Heart left ventricle (tissue), 16 donors: ENCODE measurements around the gene ATP6V1G2. TPM values are rescaled to one million over a fixed set of nuclear protein-coding genes. Genes with fewer than 3 reads are reported as not detected.
A peak's percentile ranks its signal among the peaks of the same experiment; 100 is the strongest.

ENCODE experiments used
- ATAC-seq, 4 donors: fragments of 200-7000 bp; cut with Tn5 transposase; one replicate each; pipeline ENCODE4 v1.9.1; 2020 to 2022; ENCODE audit warnings: moderate library complexity in 4 of 4, mild to moderate bottlenecking in 3 of 4, moderate number of reproducible peaks in 1 of 4
- DNase-seq, 5 donors: peaks; one replicate each; pipeline ENCODE4 v3.0.0-alpha.2; 2020
- H3K27ac ChIP-seq, 12 donors: fragments of 200-600 bp; sonication (generic) in 4 of 12; one replicate each; pipeline versions ENCODE4 v1.5.0 to v1.8.0; 2016 to 2022; ENCODE audit warnings: mild to moderate bottlenecking in 2 of 12
- H3K27me3 ChIP-seq, 9 donors: fragments of 200-600 bp; sonication (generic) in 2 of 9; one replicate each; pipeline versions ENCODE4 v1.5.1 to v1.8.0; 2016 to 2022; ENCODE audit warnings: mild to moderate bottlenecking in 3 of 9
- H3K36me3 ChIP-seq, 9 donors: fragments of 200-600 bp; sonication (generic) in 2 of 9; one replicate each; pipeline versions ENCODE4 v1.5.0 to v1.8.0; 2018 to 2022; ENCODE audit warnings: mild to moderate bottlenecking in 2 of 9
- H3K4me1 ChIP-seq, 12 donors: fragments of 200-600 bp; sonication (generic) in 4 of 12; one replicate each; pipeline versions ENCODE4 v1.5.0 to v1.8.0; 2016 to 2022; ENCODE audit warnings: mild to moderate bottlenecking in 3 of 12
- H3K4me3 ChIP-seq, 12 donors: fragments of 200-600 bp; sonication (generic) in 4 of 12; one replicate each; pipeline versions ENCODE4 v1.5.0 to v1.8.0; 2017 to 2022; ENCODE audit warnings: mild to moderate bottlenecking in 9 of 12, moderate library complexity in 4 of 12
- H3K9me3 ChIP-seq, 12 donors: fragments of 200-600 bp; sonication (generic) in 4 of 12; one replicate each; pipeline versions ENCODE4 v1.5.0 to v1.8.0; 2016 to 2022; ENCODE audit warnings: mild to moderate bottlenecking in 1 of 12
- CTCF ChIP-seq, 12 donors: fragments of 200-600 bp; sonication (generic) in 4 of 12; IDR thresholded peaks; one replicate each; pipeline versions ENCODE4 v1.5.0 to v1.8.0; 2018 to 2022; ENCODE audit warnings: antibody characterized with exemption in 12 of 12, mild to moderate bottlenecking in 5 of 12
- POLR2A ChIP-seq, 2 donors: fragments of 450-650 bp; IDR thresholded peaks; one replicate each; pipeline ENCODE4 v1.6.1; 2017; ENCODE audit warnings: antibody characterized with exemption in 2 of 2, mild to moderate bottlenecking in 2 of 2, moderate library complexity in 2 of 2
- WGBS, 4 donors: extraction: QIAGEN DNeasy Blood & Tissue Kit in 2 of 4; methylation state at CpG; one replicate each; pipeline versions ENCODE4 v1.1.5 to v1.1.7; 2013 to 2018; 5-methylcytosine and 5-hydroxymethylcytosine counted together
- intact Hi-C, 10 donors: fragments of 100-400 bp; cut with DNase I; formaldehyde crosslinking; loops; one replicate each; pipeline versions ENCODE4 v1.11.1 to v1.14.2; 2022
- polyA plus RNA-seq, 2 donors: library from polyadenylated mRNA; stranded (reverse); fragments of 200-250 nt; gene quantifications; one replicate each; pipeline ENCODE4 v1.2.3, GENCODE V29; 2013
- total RNA-seq, 9 donors: library from RNA; depleted of rRNA in 2 of 9; stranded (reverse); fragments of >200 nt in 2 of 9; fragmentation: NEBNext Ultra II Directional in 3 of 9; extraction: Animal tissue kit (Norgen Biotek cat#: 25700) in 3 of 9; gene quantifications; one replicate each; pipeline versions ENCODE4 v1.1.0 to v1.2.4, GENCODE V29; 2016 to 2023
- donor health status: ischemic (EF 13 %, LVEDD 7.1; RV severe dilation, severe dysfunction).
- donor health status: healthy with polysubstance abuse.
- donor health status: DM: no; HTN: yes; CAD: no.
- donor health status: DM: no; HTN: no; CAD: no.
- donor health status: ischemic (EF 25% LVEDD 6.9; RV normal size, moderate dysfunction).
- donor health status: ischemic (EF 25% LVEDD 5.7; RV mildly dilated, moderate dysfunction).
- donor health status: healthy.
- donor health status: DM: yes; HTN: yes; CAD: no.
- donor health status: ischemic (EF 35%, LVEDD 5.7; RV mildly dilated, moderate dysfunction).
- donor health status: nonischemic (EF 11% LVEDD 7.7; RV severe dilation, severe dysfunction).
- donor health status: DM: yes; HTN: yes; CAD: no.
- donor health status: PGD.
- donor health status: ischemic (EF 29% LVEDD 5.4; RV normal size, mild dysfunction).
- donor health status: nonischemic (EF 23%, LVEDD 6.1; RV moderate dilation, normal function).

Gene ATP6V1G2
- total and polyA plus RNA-seq, 11 donors: 1.1 to 3.5 (median 1.4) TPM

DNA sequence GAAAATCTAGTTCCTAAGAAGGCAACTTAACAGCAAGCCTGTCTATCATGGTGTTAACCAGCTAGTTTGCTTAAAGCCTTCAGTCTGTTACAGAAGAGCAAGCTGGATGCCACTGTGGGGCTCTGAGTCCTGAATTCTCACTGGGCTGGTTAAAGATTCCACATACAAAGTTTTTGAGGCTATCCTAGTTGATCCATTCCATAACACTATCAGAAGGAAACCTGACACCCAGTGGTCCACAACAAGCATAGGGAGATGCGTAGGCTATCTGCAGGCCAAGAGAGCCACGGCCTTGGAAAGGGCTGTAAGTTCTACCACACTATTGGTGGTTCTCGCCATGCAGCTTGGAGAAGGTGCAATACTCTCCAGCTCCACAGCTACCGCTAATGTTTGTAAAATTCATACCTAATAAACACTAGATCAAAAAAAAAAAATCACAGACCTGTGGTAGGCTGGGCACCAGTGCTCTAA lies 18.1 kb downstream of the ATP6V1G2 start:
- TF ChIP-seq CTCF (IDR thresholded peaks at IDR 0.05) (no peak), POLR2A (IDR thresholded peaks at IDR 0.05) (no peak)
- H3K27ac ChIP-seq: no peak overlapping the region
- no peaks in the 10 kb centered on the region for H3K9me3 ChIP-seq
- H3K4me3 ChIP-seq: no peak overlapping the region
- 85 to 90% (median 87%) methylated on average over 4 of the region's 4 CpGs for WGBS, 4 donors
- H3K27me3 ChIP-seq: no peaks in the 10 kb centered on the region
- peak in 1 of 4 donors; percentile 8 for ATAC-seq
- peaks cover 0 to 8% (median 0%) of the 10 kb centered on the region in 12 donors for H3K4me1 ChIP-seq
- no peak for DNase-seq
- H3K36me3 ChIP-seq: peaks cover 0 to 41% (median 40%) of the 10 kb centered on the region in 9 donors
- intact Hi-C loops: no loop called here

- 59 to 62% (median 61%) methylated on average over 4 of the region's 4 CpGs for WGBS, 4 donors
- Histone ChIP-seq H3K4me3 (no peak overlapping the region), H3K4me1 (no peaks in the 10 kb centered on the region), H3K9me3 (no peaks in the 10 kb centered on the region), H3K27ac (peak overlapping the region in 1 of 12 donors; percentile 9), H3K36me3 (peaks cover 0 to 18% (median 17%) of the 10 kb centered on the region in 9 donors), H3K27me3 (no peaks in the 10 kb centered on the region)
- intact Hi-C loops: no loop called here
- DNase-seq: no peak
- TF ChIP-seq POLR2A (IDR thresholded peaks at IDR 0.05) (no peak), CTCF (IDR thresholded peaks at IDR 0.05) (no peak)
- peak in 2 of 4 donors; percentile 55 to 73 for ATAC-seq
Observed at GRCh38 chr6:31525932-31526591, 20.3 kb downstream of the ATP6V1G2 start.

DNA sequence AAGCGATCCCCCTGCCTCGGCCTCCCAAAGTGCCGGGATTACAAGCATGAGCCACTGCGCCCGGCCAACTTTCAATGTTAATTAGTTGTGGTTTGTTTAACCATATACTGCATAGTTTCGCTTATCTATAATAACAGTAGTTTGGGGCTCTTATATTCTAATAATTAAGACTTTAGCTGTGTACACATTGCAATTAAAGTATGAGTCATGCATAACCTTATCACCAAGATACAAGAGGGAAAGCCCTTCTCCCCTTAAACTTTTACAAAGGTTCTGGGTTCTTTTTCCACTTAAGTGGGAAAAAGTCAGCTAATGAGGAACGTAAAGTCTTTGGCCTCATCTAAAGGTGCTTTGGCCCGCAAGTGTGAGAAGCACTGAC lies 20.9 kb downstream of the ATP6V1G2 start:
- H3K36me3 ChIP-seq: peaks cover 0 to 13% (median 12%) of the 10 kb centered on the region in 9 donors
- no peaks in the 10 kb centered on the region for H3K4me1 ChIP-seq
- DNase-seq (no peak), ATAC-seq (no peak)
- no peaks in the 10 kb centered on the region for H3K27me3 ChIP-seq
- H3K27ac ChIP-seq: peak overlapping the region in 1 of 12 donors; percentile 9
- H3K9me3 ChIP-seq: no peaks in the 10 kb centered on the region
- intact Hi-C loops: no loop called here
- no peak overlapping the region for H3K4me3 ChIP-seq
- TF ChIP-seq CTCF (IDR thresholded peaks at IDR 0.05) (no peak), POLR2A (IDR thresholded peaks at IDR 0.05) (no peak)
- 74 to 80% (median 80%) methylated on average over 8 of the region's 8 CpGs for WGBS, 4 donors

DNA sequence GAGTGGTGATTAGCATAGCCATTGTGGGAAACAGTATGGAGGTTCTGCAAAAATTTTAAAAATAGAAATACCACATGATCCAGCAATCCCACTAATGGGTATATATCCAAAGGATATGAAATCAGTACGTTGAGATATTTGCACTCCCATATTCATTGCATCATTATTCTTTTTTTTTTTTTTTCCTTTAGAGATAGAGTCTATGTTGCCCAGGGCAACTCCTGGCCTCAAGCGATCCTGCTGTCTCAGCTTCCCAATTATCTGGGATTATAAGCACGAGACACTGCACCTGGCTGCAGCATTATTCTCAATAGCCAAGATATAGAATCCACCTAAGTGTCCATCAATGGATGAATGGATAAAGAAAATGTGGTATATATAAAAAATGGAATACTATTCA lies 24.6 kb downstream of the ATP6V1G2 start:
- no peak overlapping the region for H3K4me3 ChIP-seq
- intact Hi-C loops: no loop called here
- H3K36me3 ChIP-seq: no peaks in the 10 kb centered on the region
- no peaks in the 10 kb centered on the region for H3K27me3 ChIP-seq
- DNase-seq: no peak
- no peak overlapping the region for H3K27ac ChIP-seq
- H3K4me1 ChIP-seq: peaks cover 0 to 5% (median 0%) of the 10 kb centered on the region in 12 donors
- TF ChIP-seq POLR2A (IDR thresholded peaks at IDR 0.05) (no peak), CTCF (IDR thresholded peaks at IDR 0.05) (no peak)
- ATAC-seq: no peak
- H3K9me3 ChIP-seq: no peaks in the 10 kb centered on the region
- WGBS, 4 donors: 81 to 84% (median 82%) methylated on average over 3 of the region's 3 CpGs
